ENCODE results near the gene ENTHD1.

Gene ENTHD1

GRCh38 chr22:39731881-39732555 is 161.5 kb downstream of the ENTHD1 start:
- DNase-seq (ENCODE audit: low read depth), result no peak

GRCh38 chr22:39731481-39731880 is 162.1 kb downstream of the ENTHD1 start:
- DNase-seq (ENCODE audit: low read depth), result no peak

- no peak for DNase-seq (ENCODE audit: low read depth)
Measured at GRCh38 chr22:39729141-39729934, 164.2 kb downstream of the ENTHD1 start.

- DNase-seq (ENCODE audit: low read depth), result no peak
Measured at GRCh38 chr22:39728236-39728860, 165.2 kb downstream of the ENTHD1 start.

- DNase-seq (ENCODE audit: low read depth), result no peak
Measured at GRCh38 chr22:39727541-39727940, 166.0 kb downstream of the ENTHD1 start.

GRCh38 chr22:39725351-39726035 is 168.1 kb downstream of the ENTHD1 start:
- DNase-seq (ENCODE audit: low read depth), result no peak

GRCh38 chr22:39724857-39725256 is 168.7 kb downstream of the ENTHD1 start:
- DNase-seq (ENCODE audit: low read depth), result no peak

- no peak for DNase-seq (ENCODE audit: low read depth)
Measured at GRCh38 chr22:39724390-39724789, 169.2 kb downstream of the ENTHD1 start.

- no peak for DNase-seq (ENCODE audit: low read depth)
Measured at GRCh38 chr22:39723899-39724351, 169.6 kb downstream of the ENTHD1 start.

GRCh38 chr22:39723463-39723862 is 170.1 kb downstream of the ENTHD1 start:
- DNase-seq (ENCODE audit: low read depth), result no peak

- DNase-seq (ENCODE audit: low read depth), result no peak
Measured at GRCh38 chr22:39722501-39722900, 171.1 kb downstream of the ENTHD1 start.

- DNase-seq (ENCODE audit: low read depth), result no peak
Measured at GRCh38 chr22:39722032-39722325, 171.6 kb downstream of the ENTHD1 start.

GRCh38 chr22:39721206-39722031 is 172.1 kb downstream of the ENTHD1 start:
- DNase-seq (ENCODE audit: low read depth), result no peak

- DNase-seq (ENCODE audit: low read depth), result no peak
Measured at GRCh38 chr22:39719559-39720450, 173.8 kb downstream of the ENTHD1 start.

- DNase-seq (ENCODE audit: low read depth), result no peak
Measured at GRCh38 chr22:39718921-39719475, 174.6 kb downstream of the ENTHD1 start.

GRCh38 chr22:39718206-39718605 is 175.4 kb downstream of the ENTHD1 start:
- DNase-seq (ENCODE audit: low read depth), result no peak

GRCh38 chr22:39717099-39717498 is 176.5 kb downstream of the ENTHD1 start:
- DNase-seq (ENCODE audit: low read depth), result no peak

- DNase-seq (ENCODE audit: low read depth), result no peak
Measured at GRCh38 chr22:39716534-39716933, 177.0 kb downstream of the ENTHD1 start.

- DNase-seq (ENCODE audit: low read depth), result no peak
Measured at GRCh38 chr22:39715778-39716495, 177.6 kb downstream of the ENTHD1 start.

- no peak for DNase-seq (ENCODE audit: low read depth)
Measured at GRCh38 chr22:39714321-39714720, 179.2 kb downstream of the ENTHD1 start.

All from activated T-cell treated with anti-CD3 and anti-CD28 coated beads for 24 hours (primary cell).